ENCODE data around the gene SLAMF1. TPM values are rescaled to one million over a fixed set of nuclear protein-coding genes. Genes with fewer than 3 reads are reported as not detected.

Gene SLAMF1
- total and polyA plus RNA-seq, 2 donors from 2014 or later: 0.13 to 3.3 TPM

DNA sequence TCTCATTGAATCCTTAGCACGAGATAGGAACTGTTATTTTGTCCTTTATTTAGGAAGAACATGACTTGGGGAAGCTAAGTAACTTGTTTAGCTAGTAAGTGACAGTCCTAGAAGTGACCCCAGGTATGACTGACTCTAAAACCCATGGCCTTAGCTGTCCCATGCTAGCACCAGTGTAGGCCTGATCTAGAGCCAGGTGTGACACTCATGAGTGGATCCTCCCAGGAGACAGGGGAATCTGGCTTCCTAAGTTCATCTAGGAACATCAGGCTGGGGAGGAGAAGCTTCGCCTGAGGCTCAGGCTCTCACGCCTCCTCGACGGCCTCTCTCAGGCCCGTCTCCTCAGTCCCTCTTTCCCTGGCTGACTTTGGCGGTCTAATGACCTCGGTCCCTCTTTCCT, 33.6 kb upstream of the SLAMF1 start:
- intact Hi-C loops (cut with DNase I): no loop called here
- Histone ChIP-seq H3K4me1 (ENCODE audit: control insufficient read depth in 2 of 3, insufficient read depth in 2 of 3, low read depth in 1 of 3, low read length in 3 of 3) (no peaks in the 10 kb centered on the region), H3K27ac (ENCODE audit: low read depth in 2 of 2, low read length in 2 of 2) (no peak overlapping the region), H3K9me3 (ENCODE audit: control insufficient read depth in 2 of 3, insufficient read depth in 1 of 3, low read length in 3 of 3) (no peaks in the 10 kb centered on the region), H3K4me3 (ENCODE audit: low read length in 3 of 3) (no peak overlapping the region), H3K9ac (ENCODE audit: low read length in 3 of 3) (no peak overlapping the region), H3K36me3 (ENCODE audit: control insufficient read depth in 2 of 3, insufficient read depth in 3 of 3, low read length in 3 of 3) (no peaks in the 10 kb centered on the region), H3K27me3 (ENCODE audit: control insufficient read depth, insufficient read depth, low read length) (no peaks in the 10 kb centered on the region)
- FAIRE-seq: no peak
- TF ChIP-seq CTCF (IDR thresholded peaks at IDR 0.05; ENCODE audit: borderline replicate concordance, extremely low read depth, insufficient read depth): no peak
- DNase-seq: no peak

GRCh38 chr1:160679893-160680292, 33.0 kb upstream of the SLAMF1 start:
- TF ChIP-seq CTCF (IDR thresholded peaks at IDR 0.05; ENCODE audit: borderline replicate concordance, extremely low read depth, insufficient read depth): no peak
- intact Hi-C loops (cut with DNase I): no loop called here
- FAIRE-seq: no peak
- Histone ChIP-seq H3K4me3 (ENCODE audit: low read length in 3 of 3) (no peak overlapping the region), H3K36me3 (ENCODE audit: control insufficient read depth in 2 of 3, insufficient read depth in 3 of 3, low read length in 3 of 3) (no peaks in the 10 kb centered on the region), H3K9me3 (ENCODE audit: control insufficient read depth in 2 of 3, insufficient read depth in 1 of 3, low read length in 3 of 3) (no peaks in the 10 kb centered on the region), H3K27me3 (ENCODE audit: control insufficient read depth, insufficient read depth, low read length) (no peaks in the 10 kb centered on the region), H3K27ac (ENCODE audit: low read depth in 2 of 2, low read length in 2 of 2) (no peak overlapping the region), H3K9ac (ENCODE audit: low read length in 3 of 3) (no peak overlapping the region), H3K4me1 (ENCODE audit: control insufficient read depth in 2 of 3, insufficient read depth in 2 of 3, low read depth in 1 of 3, low read length in 3 of 3) (no peaks in the 10 kb centered on the region)
- no peak for DNase-seq

DNA sequence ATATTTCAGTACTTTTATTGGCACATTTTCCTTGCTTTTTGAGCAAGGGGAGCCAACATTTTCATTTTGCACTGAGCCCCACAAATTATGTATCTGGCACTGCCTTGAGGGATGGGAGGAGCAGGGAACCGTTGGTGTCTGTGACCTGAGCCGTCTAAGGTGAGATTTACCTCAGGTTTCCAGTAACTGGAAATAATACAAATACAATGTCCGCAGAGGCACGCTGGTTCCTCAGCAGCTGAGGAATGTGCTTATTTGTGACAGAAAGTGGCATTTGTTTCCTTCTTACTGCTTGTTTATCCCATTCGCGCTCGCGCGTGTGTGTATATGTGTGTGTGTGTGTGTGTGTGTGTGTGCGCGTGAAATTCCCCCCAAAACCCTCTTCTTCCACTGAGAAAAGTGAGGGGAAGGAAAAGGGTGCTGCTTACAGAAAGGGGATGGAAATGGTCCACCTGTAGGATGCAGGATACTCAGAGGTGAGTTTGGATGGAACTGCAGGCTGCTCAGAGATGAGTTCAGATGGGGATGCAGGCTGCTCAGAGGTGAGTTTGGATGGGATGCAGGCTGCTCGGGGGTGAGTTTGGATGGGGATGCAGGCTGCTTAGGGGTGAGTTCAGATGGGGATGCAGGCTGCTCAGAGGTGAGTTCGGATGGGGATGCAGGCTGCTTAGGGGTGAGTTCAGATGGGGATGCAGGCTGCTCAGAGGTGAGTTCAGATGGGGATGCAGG, 30.2 kb upstream of the SLAMF1 start:
- intact Hi-C loops (cut with DNase I): no loop called here
- Histone ChIP-seq H3K27ac (ENCODE audit: low read depth in 2 of 2, low read length in 2 of 2) (no peak overlapping the region), H3K4me1 (ENCODE audit: control insufficient read depth in 2 of 3, insufficient read depth in 2 of 3, low read depth in 1 of 3, low read length in 3 of 3) (no peaks in the 10 kb centered on the region), H3K27me3 (ENCODE audit: control insufficient read depth, insufficient read depth, low read length) (no peaks in the 10 kb centered on the region), H3K9ac (ENCODE audit: low read length in 3 of 3) (no peak overlapping the region), H3K36me3 (ENCODE audit: control insufficient read depth in 2 of 3, insufficient read depth in 3 of 3, low read length in 3 of 3) (no peaks in the 10 kb centered on the region), H3K4me3 (ENCODE audit: low read length in 3 of 3) (no peak overlapping the region), H3K9me3 (ENCODE audit: control insufficient read depth in 2 of 3, insufficient read depth in 1 of 3, low read length in 3 of 3) (no peaks in the 10 kb centered on the region)
- DNase-seq (no peak), FAIRE-seq (no peak)
- no peak for TF ChIP-seq CTCF (IDR thresholded peaks at IDR 0.05; ENCODE audit: borderline replicate concordance, extremely low read depth, insufficient read depth)
